ENCODE results near the gene SLC1A2. TPM values are rescaled to one million over a fixed set of nuclear protein-coding genes. Genes with fewer than 3 reads are reported as not detected.

Gene SLC1A2
- total and polyA plus RNA-seq, 2 of the 4 experiments (the other 2 are of a cell fraction) = 0.15 to 0.54 TPM

DNA sequence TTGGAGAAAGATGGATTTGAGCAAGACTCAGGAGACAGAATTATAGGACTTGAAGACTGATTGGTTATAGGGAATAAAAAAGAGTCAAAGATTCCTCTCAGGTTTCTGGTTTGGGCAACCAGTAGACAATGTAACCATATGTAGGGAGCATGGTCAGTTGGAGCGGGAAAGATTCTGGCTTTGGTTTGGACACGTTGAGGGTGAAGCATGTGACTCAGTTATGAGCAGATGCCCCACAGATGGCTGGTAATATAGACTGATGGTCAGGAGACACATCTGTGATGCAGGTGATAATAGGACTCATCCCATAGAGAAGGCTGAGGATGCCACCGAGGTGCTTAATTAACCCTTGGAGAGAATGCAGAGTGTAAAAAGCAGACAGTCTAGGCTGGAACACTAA is 148.3 kb downstream of the SLC1A2 start:
- ATAC-seq (ENCODE audit: low read depth) = no peak
- Histone ChIP-seq H2BK5ac (ENCODE audit: low read depth, low read length, poor library complexity, severe bottlenecking) (no peak overlapping the region), H3K79me1 (ENCODE audit: low read depth in 1 of 2, low read length in 2 of 2) (peaks cover 0 to 3% of the 10 kb centered on the region in 2 experiments; a peak in 2 of 4 replicates), H3K27me3 (ENCODE audit: control insufficient read depth, insufficient read depth, low read length) (no peaks in the 10 kb centered on the region), H2AK5ac (ENCODE audit: low read depth, low read length) (peak overlapping the region; percentile 8; the same call in 1 of the 2 replicates), H3K4me2 (ENCODE audit: low read depth, low read length) (no peak overlapping the region), H3K36me3 (ENCODE audit: control insufficient read depth, insufficient read depth, low read length) (no peaks in the 10 kb centered on the region), H4K8ac (ENCODE audit: low read depth in 2 of 2, low read length in 2 of 2) (no peak overlapping the region), H2AFZ (replicated peaks; ENCODE audit: low read length, poor library complexity) (no peak overlapping the region), H3K4me1 (ENCODE audit: control insufficient read depth, insufficient read depth, low read length) (peaks cover 6% of the 10 kb centered on the region), H3K9ac (ENCODE audit: low read depth, low read length) (no peak overlapping the region), H3K9me1 (ENCODE audit: insufficient read depth, low read length) (peaks cover 6% of the 10 kb centered on the region; the same call in 1 of the 2 replicates), H3K18ac (ENCODE audit: low read depth, low read length) (no peak overlapping the region), H2BK20ac (ENCODE audit: low read depth, low read length) (no peak overlapping the region), H2BK15ac (ENCODE audit: low read depth, low read length) (no peak overlapping the region), H2BK120ac (ENCODE audit: low read depth, low read length) (no peak overlapping the region), H3K14ac (replicated peaks; ENCODE audit: low read depth, low read length) (no peak overlapping the region), H4K20me1 (ENCODE audit: insufficient read depth, low read length) (no peaks in the 10 kb centered on the region), H2AK9ac (replicated peaks; ENCODE audit: low read depth, low read length, poor library complexity) (no peak overlapping the region), H3K56ac (ENCODE audit: extremely low read depth, insufficient read depth, low read length) (no peak overlapping the region), H3K23ac (ENCODE audit: low read depth, low read length) (no peak overlapping the region), H3K4ac (ENCODE audit: low read depth, low read length) (no peak overlapping the region), H4K91ac (ENCODE audit: insufficient read depth, low read depth, low read length) (no peak overlapping the region), H4K5ac (ENCODE audit: low read depth, low read length) (no peak overlapping the region), H3K9me3 (ENCODE audit: control insufficient read depth, insufficient read depth, low read length) (no peaks in the 10 kb centered on the region), H3K4me3 (ENCODE audit: insufficient read depth, low read depth, low read length) (no peak overlapping the region), H3K27ac (ENCODE audit: insufficient read depth, low read length) (no peak overlapping the region)
- CTCF ChIA-PET = no interaction called here
- no TSS peak for BruUV-seq (replicated peaks)
- no peak for DNase-seq
- TF ChIP-seq MAZ (IDR thresholded peaks at IDR 0.05; ENCODE audit: borderline replicate concordance, low read depth, low read length) (no peak), NFE2L2 (IDR thresholded peaks at IDR 0.05; ENCODE audit: low read depth, low read length) (no peak), MAFK (IDR thresholded peaks at IDR 0.05; ENCODE audit: low read depth, low read length) (no peak), CEBPB (IDR thresholded peaks at IDR 0.05; ENCODE audit: low read depth, low read length) (no peak), SMC3 (IDR thresholded peaks at IDR 0.05; ENCODE audit: low read depth, low read length) (no peak)
- TF ChIP-seq, protein P1, sequence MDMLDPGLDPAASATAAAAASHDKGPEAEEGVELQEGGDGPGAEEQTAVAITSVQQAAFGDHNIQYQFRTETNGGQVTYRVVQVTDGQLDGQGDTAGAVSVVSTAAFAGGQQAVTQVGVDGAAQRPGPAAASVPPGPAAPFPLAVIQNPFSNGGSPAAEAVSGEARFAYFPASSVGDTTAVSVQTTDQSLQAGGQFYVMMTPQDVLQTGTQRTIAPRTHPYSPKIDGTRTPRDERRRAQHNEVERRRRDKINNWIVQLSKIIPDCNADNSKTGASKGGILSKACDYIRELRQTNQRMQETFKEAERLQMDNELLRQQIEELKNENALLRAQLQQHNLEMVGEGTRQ (IDR thresholded peaks at IDR 0.05; ENCODE audit: low read depth, low read length) = no peak
- TF ChIP-seq, protein P2, sequence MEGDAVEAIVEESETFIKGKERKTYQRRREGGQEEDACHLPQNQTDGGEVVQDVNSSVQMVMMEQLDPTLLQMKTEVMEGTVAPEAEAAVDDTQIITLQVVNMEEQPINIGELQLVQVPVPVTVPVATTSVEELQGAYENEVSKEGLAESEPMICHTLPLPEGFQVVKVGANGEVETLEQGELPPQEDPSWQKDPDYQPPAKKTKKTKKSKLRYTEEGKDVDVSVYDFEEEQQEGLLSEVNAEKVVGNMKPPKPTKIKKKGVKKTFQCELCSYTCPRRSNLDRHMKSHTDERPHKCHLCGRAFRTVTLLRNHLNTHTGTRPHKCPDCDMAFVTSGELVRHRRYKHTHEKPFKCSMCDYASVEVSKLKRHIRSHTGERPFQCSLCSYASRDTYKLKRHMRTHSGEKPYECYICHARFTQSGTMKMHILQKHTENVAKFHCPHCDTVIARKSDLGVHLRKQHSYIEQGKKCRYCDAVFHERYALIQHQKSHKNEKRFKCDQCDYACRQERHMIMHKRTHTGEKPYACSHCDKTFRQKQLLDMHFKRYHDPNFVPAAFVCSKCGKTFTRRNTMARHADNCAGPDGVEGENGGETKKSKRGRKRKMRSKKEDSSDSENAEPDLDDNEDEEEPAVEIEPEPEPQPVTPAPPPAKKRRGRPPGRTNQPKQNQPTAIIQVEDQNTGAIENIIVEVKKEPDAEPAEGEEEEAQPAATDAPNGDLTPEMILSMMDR (conservative IDR thresholded peaks at IDR 0.05; ENCODE audit: low read depth, low read length) = no peak
- TF ChIP-seq, protein P3, sequence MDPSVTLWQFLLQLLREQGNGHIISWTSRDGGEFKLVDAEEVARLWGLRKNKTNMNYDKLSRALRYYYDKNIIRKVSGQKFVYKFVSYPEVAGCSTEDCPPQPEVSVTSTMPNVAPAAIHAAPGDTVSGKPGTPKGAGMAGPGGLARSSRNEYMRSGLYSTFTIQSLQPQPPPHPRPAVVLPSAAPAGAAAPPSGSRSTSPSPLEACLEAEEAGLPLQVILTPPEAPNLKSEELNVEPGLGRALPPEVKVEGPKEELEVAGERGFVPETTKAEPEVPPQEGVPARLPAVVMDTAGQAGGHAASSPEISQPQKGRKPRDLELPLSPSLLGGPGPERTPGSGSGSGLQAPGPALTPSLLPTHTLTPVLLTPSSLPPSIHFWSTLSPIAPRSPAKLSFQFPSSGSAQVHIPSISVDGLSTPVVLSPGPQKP (IDR thresholded peaks at IDR 0.05; ENCODE audit: borderline replicate concordance, low read depth, low read length) = no peak
- intact Hi-C loops (cut with micrococcal nuclease) (no loop called here), in situ Hi-C loops (cut with MboI; ENCODE audit: low sequenced_read_pairs) (no loop called here), dilution Hi-C loops (cut with HindIII; ENCODE audit: low sequenced_read_pairs, unreplicated experiment) (no loop called here)
- 74% methylated on average over 2 of the region's 3 CpGs; no CpG with 5 or more reads in 1 of the 2 experiments for WGBS, 2 experiments (ENCODE audit: extremely low coverage in 2 of 2, insufficient read length in 1 of 2)
- POLR2A ChIA-PET (ENCODE audit: unreplicated experiment) = no interaction called here

Data from IMR-90 (cell line).